H1 (cell line): ENCODE data around the gene ZNF48. TPM values are rescaled to one million over a fixed set of nuclear protein-coding genes. Genes with fewer than 3 reads are reported as not detected.
A peak's percentile ranks its signal among the peaks of the same experiment; 100 is the strongest.

Source experiments
- CTCF ChIA-PET: fragments of 300-600 bp; sonication (Branson Sonifier 250); formaldehyde crosslinking; loops from one replicate; lab custom pipeline; 2021; ENCODE audit not compliant: partially characterized antibody; lab: Charles Lee
- POLR2A ChIA-PET: fragments of 300-600 bp; sonication (Branson Sonifier 250); formaldehyde crosslinking; loops from one replicate; lab custom pipeline; 2021; ENCODE audit warnings: inconsistent platforms; ENCODE audit not compliant: partially characterized antibody; lab: Charles Lee
- DNase-seq, 2 experiments: peaks; one replicate each; pipeline versions ENCODE4 v3.0.0 to v3.0.0-alpha.2; 2010 to 2022; ENCODE audit warnings: low spot score in 2 of 2, low read depth in 1 of 2, mixed read lengths in 1 of 2
- FAIRE-seq: peaks from 2 replicates; lab custom pipeline; 2011; peaks lifted over from hg19 to GRCh38; lab: Jason Lieb, UNC
- H2AFZ ChIP-seq: 2 replicates; pipeline ENCODE4 v1.8.1; 2012; ENCODE audit warnings: low read length, inconsistent platforms
- H2AK5ac ChIP-seq: 2 replicates; pipeline ENCODE4 v1.6.1; 2013; ENCODE audit warnings: low read depth, low read length
- H2BK120ac ChIP-seq: replicated peaks from 2 replicates; pipeline ENCODE3; 2013; ENCODE audit warnings: low read depth, low read length, inconsistent platforms
- H2BK12ac ChIP-seq: 2 replicates; pipeline ENCODE4 v1.6.1; 2013; ENCODE audit warnings: low read depth, low read length
- H2BK15ac ChIP-seq: 2 replicates; pipeline ENCODE4 v1.6.1; 2013; ENCODE audit warnings: low read length
- H2BK20ac ChIP-seq: 2 replicates; pipeline ENCODE4 v1.6.1; 2013; ENCODE audit warnings: low read length
- H2BK5ac ChIP-seq: 2 replicates; pipeline ENCODE4 v1.6.1; 2013; ENCODE audit warnings: low read depth, low read length
- H3K14ac ChIP-seq: 2 replicates; pipeline ENCODE4 v1.6.1; 2013; ENCODE audit warnings: inconsistent platforms; ENCODE audit not compliant: insufficient read length
- H3K18ac ChIP-seq: 2 replicates; pipeline ENCODE4 v1.6.1; 2013; ENCODE audit warnings: low read length; ENCODE audit errors: extremely low read depth
- H3K23ac ChIP-seq: 2 replicates; pipeline ENCODE4 v1.6.1; 2013; ENCODE audit warnings: inconsistent platforms; ENCODE audit not compliant: insufficient read length
- H3K23me2 ChIP-seq: 2 replicates; pipeline ENCODE4 v1.6.1; 2013; ENCODE audit warnings: low read depth, low read length
- H3K27ac ChIP-seq: 2 replicates; pipeline ENCODE4 v1.6.1; 2011; ENCODE audit warnings: low read depth, low read length, inconsistent platforms
- H3K27me3 ChIP-seq, 4 experiments: replicated peaks in 1 of 4; 1 replicate in 1 of 4; 2 replicates in 3 of 4; pipeline versions ENCODE4 v1.6.1 to v1.8.1; 2011 to 2013; ENCODE audit warnings: low read length in 3 of 4, mild to moderate bottlenecking in 3 of 4, inconsistent platforms in 2 of 4, mixed read lengths in 2 of 4, moderate library complexity in 1 of 4; ENCODE audit not compliant: control insufficient read depth in 3 of 4, insufficient read depth in 3 of 4; ENCODE audit errors: extremely low read depth in 1 of 4
- H3K36me3 ChIP-seq, 4 experiments: 2 replicates each; pipeline versions ENCODE4 v1.6.1 to v1.8.1; 2011 to 2013; ENCODE audit warnings: mild to moderate bottlenecking in 4 of 4, low read length in 3 of 4, moderate library complexity in 2 of 4, control low read depth in 1 of 4, inconsistent platforms in 1 of 4; ENCODE audit not compliant: insufficient read depth in 4 of 4, control insufficient read depth in 2 of 4
- H3K4ac ChIP-seq: replicated peaks from 2 replicates; pipeline ENCODE3; 2013; ENCODE audit warnings: low read length, low read depth, mixed read lengths, inconsistent platforms; ENCODE audit not compliant: insufficient read length
- H3K4me1 ChIP-seq, 4 experiments: replicated peaks in 1 of 4; 1 replicate in 1 of 4; 2 replicates in 3 of 4; pipeline versions ENCODE4 v1.6.1 to v1.8.1; 2011 to 2013; ENCODE audit warnings: low read length in 3 of 4, inconsistent platforms in 2 of 4, mixed read lengths in 1 of 4; ENCODE audit not compliant: insufficient read depth in 4 of 4, control insufficient read depth in 3 of 4
- H3K4me2 ChIP-seq, 2 experiments: 2 replicates each; pipeline versions ENCODE4 v1.6.1 to v1.8.1; 2011 to 2013; ENCODE audit warnings: low read depth in 2 of 2, low read length in 2 of 2, control low read depth in 1 of 2, inconsistent platforms in 1 of 2, mild to moderate bottlenecking in 1 of 2; ENCODE audit not compliant: insufficient read depth in 1 of 2
- H3K4me3 ChIP-seq, 4 experiments: fragments of 200-600, 300-600 bp in 1 of 4; sonication (generic), shearing (Covaris generic), sonication (Bioruptor Twin) in 1 of 4; 2 replicates each; pipeline versions ENCODE4 v1.5.1 to v1.8.1; 2011 to 2016; ENCODE audit warnings: low read length in 4 of 4, low read depth in 3 of 4, control low read depth in 2 of 4, inconsistent platforms in 2 of 4, mild to moderate bottlenecking in 2 of 4, mixed read lengths in 1 of 4, moderate library complexity in 1 of 4; ENCODE audit not compliant: insufficient read depth in 2 of 4; ENCODE audit errors: extremely low read depth in 1 of 4
- H3K56ac ChIP-seq: replicated peaks from 2 replicates; pipeline ENCODE3; 2013; ENCODE audit warnings: low read depth, mild to moderate bottlenecking, mixed read lengths, low read length, inconsistent platforms; ENCODE audit not compliant: insufficient read length
- H3K79me1 ChIP-seq: 2 replicates; pipeline ENCODE4 v1.6.1; 2013; ENCODE audit warnings: low read depth, low read length, control low read depth
- H3K79me2 ChIP-seq, 2 experiments: 2 replicates each; pipeline versions ENCODE4 v1.6.1 to v1.8.1; 2012 to 2013; ENCODE audit warnings: low read length in 2 of 2, mild to moderate bottlenecking in 2 of 2, inconsistent platforms in 1 of 2; ENCODE audit not compliant: insufficient read depth in 2 of 2, control insufficient read depth in 1 of 2
- H3K9ac ChIP-seq, 4 experiments: replicated peaks in 1 of 4; 1 replicate in 1 of 4; 2 replicates in 3 of 4; pipeline versions ENCODE4 v1.6.1 to v1.8.1; 2011 to 2013; ENCODE audit warnings: low read depth in 3 of 4, low read length in 3 of 4, control low read depth in 2 of 4, mild to moderate bottlenecking in 2 of 4, moderate library complexity in 2 of 4, inconsistent platforms in 1 of 4; ENCODE audit errors: extremely low read depth in 1 of 4
- H3K9me3 ChIP-seq, 2 experiments: 2 replicates each; pipeline versions ENCODE4 v1.6.1 to v1.8.1; 2012 to 2013; ENCODE audit warnings: mild to moderate bottlenecking in 2 of 2, moderate library complexity in 2 of 2, control low read depth in 1 of 2, inconsistent platforms in 1 of 2, low read depth in 1 of 2, low read length in 1 of 2, mixed read lengths in 1 of 2; ENCODE audit not compliant: insufficient read depth in 2 of 2
- H4K20me1 ChIP-seq, 2 experiments: replicated peaks in 1 of 2; 2 replicates each; pipeline versions ENCODE3 to v1.8.1; 2011 to 2013; ENCODE audit warnings: inconsistent platforms in 2 of 2, low read length in 2 of 2, mild to moderate bottlenecking in 1 of 2; ENCODE audit not compliant: insufficient read depth in 2 of 2, control insufficient read depth in 1 of 2
- H4K5ac ChIP-seq: 2 replicates; pipeline ENCODE4 v1.6.1; 2013; ENCODE audit warnings: low read length, low read depth, mixed read lengths, inconsistent platforms; ENCODE audit not compliant: insufficient read length
- H4K8ac ChIP-seq: 2 replicates; pipeline ENCODE4 v1.8.0; 2013; ENCODE audit warnings: mild to moderate bottlenecking, moderate library complexity, low read length, inconsistent platforms; ENCODE audit not compliant: insufficient read depth; ENCODE audit errors: extremely low read depth
- H4K91ac ChIP-seq: replicated peaks from 2 replicates; pipeline ENCODE3; 2013; ENCODE audit warnings: low read length, mixed read lengths, inconsistent platforms; ENCODE audit not compliant: insufficient read length
- E2F6 ChIP-seq: IDR thresholded peaks from 2 replicates; pipeline ENCODE4 v1.6.1; 2012; ENCODE audit warnings: inconsistent platforms
- PHF8 ChIP-seq: fragments of 200-600 bp; sonication (generic); conservative IDR thresholded peaks from 2 replicates; pipeline ENCODE4 v1.7.1; 2012; ENCODE audit warnings: low read depth, mild to moderate bottlenecking, inconsistent platforms, low read length, moderate library complexity
- RAD21 ChIP-seq, 2 experiments: IDR thresholded peaks in 1 of 2; conservative IDR thresholded peaks in 1 of 2; 2 replicates each; pipeline ENCODE4 v1.6.1; 2011; ENCODE audit warnings: low read depth in 2 of 2, low read length in 2 of 2, improper control_type of control experiment in 1 of 2, inconsistent platforms in 1 of 2, mild to moderate bottlenecking in 1 of 2, moderate library complexity in 1 of 2
- RXRA ChIP-seq: IDR thresholded peaks from 2 replicates; pipeline ENCODE4 v1.6.1; 2011; ENCODE audit warnings: low read depth, mild to moderate bottlenecking, low read length, moderate library complexity; ENCODE audit not compliant: insufficient read depth
- SAP30 ChIP-seq: fragments of 300-600 bp; sonication (generic); IDR thresholded peaks from 2 replicates; pipeline ENCODE4 v1.7.1; 2012; ENCODE audit warnings: low read length, moderate library complexity, mild to moderate bottlenecking, inconsistent platforms; ENCODE audit not compliant: insufficient read depth, insufficient replicate concordance
- TCF12 ChIP-seq: IDR thresholded peaks from 2 replicates; pipeline ENCODE4 v1.6.1; 2011; ENCODE audit warnings: low read depth, mild to moderate bottlenecking, low read length
- USF2 ChIP-seq: IDR thresholded peaks from 2 replicates; pipeline ENCODE4 v1.6.1; 2011; ENCODE audit warnings: low read length, improper control_type of control experiment
- WGBS, 2 experiments: shearing (Covaris generic) in 1 of 2; methylation state at CpG; one replicate each; pipeline versions ENCODE4 v1.1.6 to v1.1.7; 2013 to 2015; ENCODE audit warnings: low lambda C conversion rate in 2 of 2, mixed read lengths in 2 of 2, inconsistent platforms in 1 of 2, low coverage in 1 of 2, missing lambda C conversion rate in 1 of 2; ENCODE audit not compliant: insufficient replicate concordance in 2 of 2, insufficient coverage in 1 of 2, insufficient read length in 1 of 2; ENCODE audit errors: extremely low coverage in 1 of 2, missing lambda C conversion rate in 1 of 2; 5-methylcytosine and 5-hydroxymethylcytosine counted together
- polyA plus RNA-seq, 7 experiments: library from polyadenylated mRNA; depleted of rRNA in 3 of 7; stranded (reverse) in 5 of 7; unstranded in 2 of 7; fragments of >200 nt in 5 of 7; fragments of 200-250 nt in 2 of 7; gene quantifications; 1 replicate in 5 of 7; 2 replicates in 1 of 7; 4 replicates in 1 of 7; pipeline versions ENCODE4 v1.2.1 to v1.2.3, GENCODE V29; 2011 to 2013; ENCODE audit warnings: missing spikeins in 2 of 7, mixed read lengths in 2 of 7
- total RNA-seq: library from RNA; stranded (reverse); fragmentation: NEBNext Ultra II Directional; extraction: Animal tissue kit (Norgen Biotek cat#: 25700); gene quantifications from 2 replicates; pipeline ENCODE4 v1.2.1, GENCODE V29; 2021

Gene ZNF48
- total and polyA plus RNA-seq, 2 of the 8 experiments (the other 6 are each of a cell fraction or from before 2014, with no cell fraction given), result 30.4 to 41.2 TPM

GRCh38 chr16:30352488-30353401, 42.5 kb upstream of the ZNF48 start:
- Histone ChIP-seq H3K79me1 (no peaks in the 10 kb centered on the region; the same call in 1 of the 2 replicates), H3K18ac (no peak overlapping the region), H4K8ac (no peak overlapping the region), H3K9ac (no peak overlapping the region), H3K79me2 (peaks cover 0 to 14% of the 10 kb centered on the region in 2 experiments; a peak in 2 of 4 replicates), H2BK20ac (no peak overlapping the region), H3K4me2 (no peak overlapping the region), H2BK12ac (no peak overlapping the region), H3K14ac (no peak overlapping the region), H3K4ac (no peak overlapping the region), H4K91ac (no peak overlapping the region), H2AK5ac (no peak overlapping the region), H3K27me3 (no peaks in the 10 kb centered on the region), H2BK15ac (no peak overlapping the region), H3K56ac (no peak overlapping the region), H2BK5ac (no peak overlapping the region), H2BK120ac (no peak overlapping the region), H4K5ac (no peak overlapping the region), H3K4me1 (peaks cover 0 to 12% (median 6%) of the 10 kb centered on the region in 4 experiments; a peak in 5 of 7 replicates), H4K20me1 (peaks cover 2 to 3% of the 10 kb centered on the region in 2 experiments), H3K4me3 (no peak overlapping the region), H3K36me3 (peaks cover 12 to 37% (median 31%) of the 10 kb centered on the region in 4 experiments), H3K23ac (no peak overlapping the region), H3K9me3 (no peaks in the 10 kb centered on the region), H3K27ac (no peak overlapping the region), H2AFZ (no peak overlapping the region), H3K23me2 (peaks cover 11% of the 10 kb centered on the region)
- ChIA-PET POLR2A (interaction anchor here (0.6 to 6.1 kb wide), 7 partner anchors 11 to 50 kb away, joined by 3 to 47 read pairs (median 4); partner anchors contain the start of gene ZNF48), CTCF (interaction anchor here (0.8 to 3.5 kb wide), 7 partner anchors 10 to 68 kb away, joined by 3 to 20 read pairs (median 3); no protein-coding TSS in a partner anchor)
- no peak for FAIRE-seq
- no peak for DNase-seq
- 93% methylated on average over 14 of the region's 14 CpGs; no CpG with 5 or more reads in 1 of the 2 experiments for WGBS, 2 experiments
- no peak for TF ChIP-seq USF2
- no peak for TF ChIP-seq TCF12
- peak in 1 of 2 experiments; percentile 23; a peak in 1 of 4 replicates for TF ChIP-seq RAD21 (IDR thresholded peaks at IDR 0.05 in 1 of 2, conservative IDR thresholded peaks at IDR 0.05 in 1 of 2; ENCODE audit: low read depth in 2 of 2, low read length in 2 of 2)
- TF ChIP-seq PHF8, result no peak
- TF ChIP-seq E2F6, result no peak
- no peak for TF ChIP-seq RXRA
- no peak for TF ChIP-seq SAP30
